Neural crest cell (in vitro differentiated cells): ENCODE results near the gene NUP210L. TPM values are rescaled to one million over a fixed set of nuclear protein-coding genes. Genes with fewer than 3 reads are reported as not detected.
"Not testable (repeated sequence)": the region's sequence is repeated elsewhere in the genome, so short reads cannot be mapped to it uniquely, and the experiment has no call there.

Experiments used
- DNase-seq: peaks from one replicate; pipeline ENCODE4 v3.0.0; 2021; ENCODE audit warnings: low read depth, mixed read lengths, low spot score
- H3K27ac Mint-ChIP-seq: one replicate; pipeline ENCODE4 v1.8.0; 2021; ENCODE audit warnings: mild to moderate bottlenecking, mixed read lengths; ENCODE audit not compliant: unreplicated experiment
- H3K27me3 Mint-ChIP-seq: 2 replicates; pipeline ENCODE4 v1.8.0; 2021; ENCODE audit warnings: low read depth, mild to moderate bottlenecking, mixed read lengths
- H3K36me3 Mint-ChIP-seq: 2 replicates; pipeline ENCODE4 v1.8.0; 2021; ENCODE audit warnings: low read depth, mild to moderate bottlenecking, mixed read lengths
- H3K4me1 Mint-ChIP-seq: 2 replicates; pipeline ENCODE4 v1.8.0; 2021; ENCODE audit warnings: mixed read lengths
- H3K4me3 Mint-ChIP-seq: one replicate; pipeline ENCODE4 v1.8.0; 2021; ENCODE audit warnings: mild to moderate bottlenecking, mixed read lengths
- H3K9me3 Mint-ChIP-seq: 2 replicates; pipeline ENCODE4 v1.8.0; 2021; ENCODE audit warnings: mixed read lengths
- total RNA-seq: library from RNA; stranded (reverse); gene quantifications from 2 replicates; pipeline ENCODE4 v1.2.1, GENCODE V29; 2021
- TF ChIP-seq, protein P1 (sequence below): fragments of 200-600 bp; sonication (generic); conservative IDR thresholded peaks from 2 replicates; pipeline ENCODE4 v1.5.0; 2021; ENCODE audit warnings: antibody characterized with exemption, mild to moderate bottlenecking

NUP210L gene
- total RNA-seq, 1 donor from 2014 or later: 0.05 TPM

- Mint-ChIP-seq H3K27me3 (no peaks in the 10 kb centered on the region), H3K9me3 (peaks cover 3% of the 10 kb centered on the region), H3K4me1 (no peaks in the 10 kb centered on the region), H3K4me3 (no peak overlapping the region), H3K27ac (no peak overlapping the region), H3K36me3 (no peaks in the 10 kb centered on the region)
- TF ChIP-seq, protein P1, sequence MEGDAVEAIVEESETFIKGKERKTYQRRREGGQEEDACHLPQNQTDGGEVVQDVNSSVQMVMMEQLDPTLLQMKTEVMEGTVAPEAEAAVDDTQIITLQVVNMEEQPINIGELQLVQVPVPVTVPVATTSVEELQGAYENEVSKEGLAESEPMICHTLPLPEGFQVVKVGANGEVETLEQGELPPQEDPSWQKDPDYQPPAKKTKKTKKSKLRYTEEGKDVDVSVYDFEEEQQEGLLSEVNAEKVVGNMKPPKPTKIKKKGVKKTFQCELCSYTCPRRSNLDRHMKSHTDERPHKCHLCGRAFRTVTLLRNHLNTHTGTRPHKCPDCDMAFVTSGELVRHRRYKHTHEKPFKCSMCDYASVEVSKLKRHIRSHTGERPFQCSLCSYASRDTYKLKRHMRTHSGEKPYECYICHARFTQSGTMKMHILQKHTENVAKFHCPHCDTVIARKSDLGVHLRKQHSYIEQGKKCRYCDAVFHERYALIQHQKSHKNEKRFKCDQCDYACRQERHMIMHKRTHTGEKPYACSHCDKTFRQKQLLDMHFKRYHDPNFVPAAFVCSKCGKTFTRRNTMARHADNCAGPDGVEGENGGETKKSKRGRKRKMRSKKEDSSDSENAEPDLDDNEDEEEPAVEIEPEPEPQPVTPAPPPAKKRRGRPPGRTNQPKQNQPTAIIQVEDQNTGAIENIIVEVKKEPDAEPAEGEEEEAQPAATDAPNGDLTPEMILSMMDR: no peak
- no peak for DNase-seq
Measured at GRCh38 chr1:154142358-154142757, 12.5 kb downstream of the NUP210L start.

DNA sequence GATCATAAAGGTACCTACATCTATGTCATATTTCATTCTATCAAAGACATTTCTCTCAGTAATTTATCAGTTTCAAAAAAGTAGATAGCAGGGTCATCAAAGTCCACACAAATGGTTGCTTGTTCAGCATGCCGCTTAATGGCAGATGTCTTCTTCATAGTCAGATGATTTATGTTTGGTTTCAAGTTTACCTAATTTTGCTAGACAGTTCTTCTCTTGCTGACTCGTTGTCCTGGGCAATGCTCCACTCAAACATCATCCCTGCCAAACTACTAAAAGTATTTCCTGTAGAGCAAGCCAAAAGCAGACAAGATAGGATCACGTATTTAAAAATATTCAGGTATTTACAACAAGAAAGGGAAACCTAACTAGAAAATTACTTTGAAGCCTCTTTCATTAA lies 13.6 kb downstream of the NUP210L start:
- no peaks in the 10 kb centered on the region for H3K36me3 Mint-ChIP-seq
- peaks cover 3% of the 10 kb centered on the region for H3K9me3 Mint-ChIP-seq
- H3K27ac Mint-ChIP-seq: no peak overlapping the region
- H3K4me1 Mint-ChIP-seq: no peaks in the 10 kb centered on the region
- H3K27me3 Mint-ChIP-seq: no peaks in the 10 kb centered on the region
- TF ChIP-seq, protein P1: no peak
- no peak overlapping the region for H3K4me3 Mint-ChIP-seq
- no peak for DNase-seq

- no peak for DNase-seq
Measured at GRCh38 chr1:154137888-154138287, 17.0 kb downstream of the NUP210L start.

GRCh38 chr1:154133256-154133655 lies 21.6 kb downstream of the NUP210L start:
- no peak overlapping the region for H3K4me3 Mint-ChIP-seq
- no peaks in the 10 kb centered on the region for H3K27me3 Mint-ChIP-seq
- H3K9me3 Mint-ChIP-seq: no peaks in the 10 kb centered on the region
- H3K36me3 Mint-ChIP-seq: no peaks in the 10 kb centered on the region
- H3K27ac Mint-ChIP-seq: no peak overlapping the region
- no peak for DNase-seq
- TF ChIP-seq, protein P1: no peak
- H3K4me1 Mint-ChIP-seq: no peaks in the 10 kb centered on the region

More at GRCh38 chr1:154137888-154138287, 17.0 kb downstream of the NUP210L start:
- Mint-ChIP-seq H3K27me3 (no peaks in the 10 kb centered on the region), H3K27ac (no peak overlapping the region), H3K4me3 (no peak overlapping the region), H3K36me3 (no peaks in the 10 kb centered on the region), H3K9me3 (peaks cover 3% of the 10 kb centered on the region), H3K4me1 (no peaks in the 10 kb centered on the region)
- TF ChIP-seq, protein P1: no peak

DNA sequence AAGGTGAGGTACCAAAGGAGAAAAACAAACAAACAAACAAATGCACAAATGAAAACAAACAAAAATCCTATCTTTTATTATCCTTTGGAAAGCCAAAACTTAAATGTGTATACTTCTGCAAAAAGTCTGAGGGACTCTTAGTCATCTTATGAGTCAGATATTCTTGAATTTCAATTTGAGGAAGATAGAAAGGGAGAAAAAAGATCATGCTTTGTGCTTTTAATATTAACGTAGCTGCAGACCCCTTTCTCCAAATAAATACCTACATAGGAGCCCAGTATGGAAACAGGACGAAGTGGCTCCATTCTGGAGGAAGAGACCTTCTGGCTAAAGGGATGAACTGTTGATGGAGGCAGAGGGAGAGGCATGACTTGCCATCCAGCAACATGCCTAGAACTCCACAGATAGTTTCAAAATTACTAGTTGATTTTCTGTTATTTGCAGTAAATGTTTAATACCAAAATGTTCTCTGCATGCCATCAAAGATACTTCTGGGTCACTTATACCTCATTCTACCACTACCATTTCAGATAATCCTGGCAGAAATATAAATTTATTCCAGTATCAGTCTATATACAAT lies 25.4 kb downstream of the NUP210L start:
- TF ChIP-seq, protein P1: no peak
- H3K36me3 Mint-ChIP-seq: no peaks in the 10 kb centered on the region
- H3K27ac Mint-ChIP-seq: no peak overlapping the region
- H3K9me3 Mint-ChIP-seq: no peaks in the 10 kb centered on the region
- no peak overlapping the region for H3K4me3 Mint-ChIP-seq
- H3K27me3 Mint-ChIP-seq: no peaks in the 10 kb centered on the region
- no peak for DNase-seq
- no peaks in the 10 kb centered on the region for H3K4me1 Mint-ChIP-seq

DNA sequence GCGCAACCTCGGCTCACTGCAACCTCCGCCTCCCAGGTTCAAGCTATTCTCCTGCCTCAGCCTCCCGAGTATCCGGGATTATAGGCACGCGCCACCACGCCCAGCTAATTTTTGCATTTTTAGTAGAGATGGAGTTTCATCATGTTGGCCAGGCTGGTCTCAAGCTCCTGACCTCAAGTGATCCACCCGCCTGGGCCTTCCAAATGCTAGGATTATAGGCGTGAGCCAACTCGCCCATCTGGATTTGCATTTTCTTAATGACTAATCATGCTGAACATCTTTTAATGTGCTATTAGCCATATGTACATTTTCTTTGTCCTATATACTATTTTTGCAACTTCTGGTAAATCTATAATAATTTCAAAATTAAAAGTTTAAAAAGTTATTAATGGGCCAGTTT lies 31.7 kb downstream of the NUP210L start:
- H3K9me3 Mint-ChIP-seq, H3K36me3 Mint-ChIP-seq, H3K27ac Mint-ChIP-seq, H3K27me3 Mint-ChIP-seq, DNase-seq, H3K4me1 Mint-ChIP-seq, H3K4me3 Mint-ChIP-seq: not testable (repeated sequence)
